T-helper 1 cell (primary cell): ENCODE results near the gene SETBP1.

Source experiments
- DNase-seq, 5 donors: peaks; one replicate each; pipeline ENCODE4 v3.0.0-alpha.2; 2012 to 2020

SETBP1 gene

GRCh38 chr18:45085916-45086624 lies 405.4 kb downstream of the SETBP1 start:
- no peak for DNase-seq

- no peak for DNase-seq
Observed at GRCh38 chr18:45086777-45087176, 406.1 kb downstream of the SETBP1 start.

- no peak for DNase-seq
Observed at GRCh38 chr18:45090526-45091140, 409.9 kb downstream of the SETBP1 start.

GRCh38 chr18:45100321-45101105 lies 419.8 kb downstream of the SETBP1 start:
- no peak for DNase-seq

GRCh38 chr18:45102126-45102525 lies 421.4 kb downstream of the SETBP1 start:
- no peak for DNase-seq

GRCh38 chr18:45102863-45103262 lies 422.2 kb downstream of the SETBP1 start:
- DNase-seq, result no peak

GRCh38 chr18:45103319-45104048 lies 422.8 kb downstream of the SETBP1 start:
- DNase-seq, result no peak

GRCh38 chr18:45104049-45104395 lies 423.3 kb downstream of the SETBP1 start:
- DNase-seq, result no peak

GRCh38 chr18:45106331-45106774 lies 425.7 kb downstream of the SETBP1 start:
- peak in 1 of 5 donors; percentile 14 for DNase-seq

GRCh38 chr18:45107425-45107824 lies 426.7 kb downstream of the SETBP1 start:
- no peak for DNase-seq

GRCh38 chr18:45108754-45109153 lies 428.1 kb downstream of the SETBP1 start:
- DNase-seq, result no peak

- DNase-seq, result no peak
Observed at GRCh38 chr18:45109271-45109670, 428.6 kb downstream of the SETBP1 start.

GRCh38 chr18:45109706-45110105 lies 429.0 kb downstream of the SETBP1 start:
- DNase-seq, result no peak

GRCh38 chr18:45110577-45111501 lies 430.2 kb downstream of the SETBP1 start:
- DNase-seq, result no peak

GRCh38 chr18:45111502-45111848 lies 430.8 kb downstream of the SETBP1 start:
- no peak for DNase-seq

GRCh38 chr18:45112682-45113081 lies 432.0 kb downstream of the SETBP1 start:
- DNase-seq, result no peak

- no peak for DNase-seq
Observed at GRCh38 chr18:45116116-45116515, 435.4 kb downstream of the SETBP1 start.
